ENCODE data around the gene AGRN.
A peak's percentile ranks its signal among the peaks of the same experiment; 100 is the strongest.
"Not testable (repeated sequence)": the region's sequence is repeated elsewhere in the genome, so short reads cannot be mapped to it uniquely, and the experiment has no call there.

The AGRN gene

DNA sequence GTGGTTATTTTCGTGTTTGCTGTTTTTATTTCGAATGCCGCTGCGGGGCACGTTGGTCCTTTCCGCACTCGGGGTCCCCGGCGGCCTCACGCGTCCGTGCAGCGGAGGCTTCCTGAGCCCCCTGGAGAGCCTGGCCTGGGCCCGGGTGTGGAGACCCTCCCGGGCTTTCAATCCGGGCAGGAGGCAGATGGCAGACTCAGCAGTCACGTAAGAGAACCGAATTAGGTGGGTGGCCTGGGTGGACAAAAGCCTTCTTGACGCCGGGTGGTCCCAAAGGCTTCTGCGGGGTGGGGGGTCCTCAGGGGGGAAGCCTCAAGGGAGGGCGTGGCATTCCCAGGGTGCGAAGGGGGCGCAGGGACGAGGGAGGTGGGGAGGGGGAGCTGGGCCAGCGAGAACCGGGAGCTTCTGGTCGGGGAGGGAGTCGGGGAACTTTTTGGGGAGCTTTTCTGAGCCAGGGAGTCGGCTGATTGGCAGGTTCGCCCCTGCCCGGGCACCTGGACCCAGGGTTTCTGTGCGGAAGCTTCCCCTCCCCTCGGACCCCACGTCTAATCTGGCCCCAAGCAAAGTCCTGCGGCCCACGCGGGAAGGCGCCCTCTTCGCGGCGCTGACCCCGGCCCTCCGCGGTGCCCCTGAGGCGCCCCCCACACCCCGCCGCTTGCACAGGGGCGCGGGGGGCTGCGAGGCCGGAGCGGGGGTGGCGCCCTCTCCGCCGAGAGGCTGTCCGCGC lies 18.7 kb upstream of the AGRN start:
- no peak for DNase-seq (ENCODE audit: low spot score)

DNA sequence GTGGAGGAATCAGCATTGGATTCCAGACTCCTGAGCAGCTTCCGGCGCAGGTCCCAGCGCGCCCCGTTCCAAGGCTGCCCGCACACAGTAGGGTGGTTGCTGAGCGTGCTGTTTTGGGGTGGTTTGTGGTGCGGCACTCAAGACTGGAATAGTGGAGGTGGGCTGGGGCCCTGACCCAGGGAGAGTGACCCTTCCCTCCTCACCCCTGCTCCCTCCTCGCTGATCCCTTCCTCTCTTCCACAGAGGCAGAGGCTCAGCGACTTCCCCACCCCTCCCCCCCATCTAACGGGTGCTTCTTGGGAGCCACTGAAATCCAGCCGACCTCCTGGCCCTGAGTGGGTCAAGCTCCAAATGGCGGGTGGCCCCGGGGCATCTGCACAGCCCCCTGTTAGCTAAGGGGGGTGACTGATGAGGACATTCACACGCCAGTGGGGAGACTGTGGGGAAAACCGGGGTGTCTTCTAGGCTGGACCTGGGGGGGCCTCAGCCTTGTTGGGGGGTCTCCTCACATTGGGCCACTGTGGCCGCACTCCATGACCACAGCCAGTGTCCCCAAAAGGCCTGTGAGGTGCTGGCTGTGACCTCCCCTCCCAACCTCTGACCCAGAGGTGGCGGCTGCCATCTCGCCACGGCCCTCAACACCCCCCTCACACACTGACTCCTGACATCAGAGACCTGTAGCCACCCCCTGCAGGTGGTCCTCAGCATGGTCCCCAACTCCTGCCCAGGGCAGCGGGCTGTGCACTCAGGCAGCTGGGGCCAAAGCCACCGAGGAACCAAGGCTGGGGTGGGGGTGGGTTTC lies 16.1 kb upstream of the AGRN start:
- DNase-seq (ENCODE audit: low spot score), result no peak

DNA sequence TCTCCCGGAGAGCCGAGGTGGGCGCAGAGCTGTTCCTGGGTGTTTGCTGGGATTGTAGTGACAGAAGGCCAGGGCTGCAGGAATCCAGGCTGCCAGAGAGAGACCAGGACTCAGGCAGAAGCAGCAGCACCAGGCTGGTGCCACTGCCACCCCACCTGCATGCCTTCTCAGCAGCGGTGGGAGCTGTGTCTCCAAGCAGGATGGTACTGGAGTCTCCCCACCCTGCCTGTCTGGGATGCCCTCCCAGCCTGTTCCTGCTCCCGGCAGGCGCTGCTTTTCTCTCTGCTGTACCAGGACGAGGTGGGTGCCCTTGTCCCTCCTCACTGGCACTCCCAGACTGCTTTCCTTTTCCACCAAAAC lies 15.5 kb upstream of the AGRN start:
- no peak for DNase-seq (ENCODE audit: low spot score)

DNA sequence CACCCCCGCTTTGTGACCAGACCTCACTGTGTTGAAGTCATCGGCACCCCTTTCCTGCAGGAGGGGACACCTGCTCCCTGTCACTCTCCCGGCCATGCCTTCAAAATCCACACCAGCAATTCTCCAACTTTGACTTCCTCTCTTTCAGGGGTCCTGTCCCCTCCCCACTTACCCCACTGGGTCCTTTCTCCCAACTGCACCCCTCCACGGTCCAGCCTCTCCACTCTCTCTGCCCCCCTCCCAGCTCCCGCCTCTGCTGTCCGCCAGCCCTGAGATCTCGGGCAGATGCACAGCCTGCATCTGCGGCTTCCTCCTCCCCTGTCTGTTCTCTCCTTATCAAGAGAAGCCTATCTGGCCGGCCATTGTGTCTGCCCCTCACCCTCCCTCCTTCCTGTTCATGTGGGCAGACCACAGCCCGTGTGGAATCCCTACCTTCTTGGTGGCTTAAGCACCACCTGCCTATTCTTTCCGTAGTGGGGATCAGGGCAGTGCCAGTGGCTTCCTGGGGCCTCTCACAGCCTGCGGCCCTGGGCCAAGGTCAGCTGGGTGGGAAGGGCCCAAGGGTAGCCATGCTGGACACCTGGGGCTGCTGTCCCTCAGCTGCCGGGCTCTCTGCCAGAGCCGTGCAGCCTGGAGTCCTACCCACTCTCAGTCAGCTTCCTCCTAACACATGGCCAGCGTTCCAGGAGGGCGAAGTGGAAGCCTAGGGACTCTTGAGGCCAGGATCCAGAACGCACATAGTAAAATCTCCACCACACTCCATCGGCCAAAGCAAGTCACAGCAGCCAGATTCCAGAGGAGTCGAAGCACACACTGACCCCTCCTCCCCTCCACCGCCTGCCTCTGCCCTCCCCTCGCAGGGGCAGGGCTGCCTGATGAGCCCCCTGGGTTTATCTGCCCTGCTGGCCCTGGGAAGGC lies 14.9 kb upstream of the AGRN start:
- no peak for DNase-seq (ENCODE audit: low spot score)

- DNase-seq (ENCODE audit: low spot score), result no peak
These were observed 14.1 kb upstream of the AGRN start for GRCh38 chr1:1005774-1006304.

DNA sequence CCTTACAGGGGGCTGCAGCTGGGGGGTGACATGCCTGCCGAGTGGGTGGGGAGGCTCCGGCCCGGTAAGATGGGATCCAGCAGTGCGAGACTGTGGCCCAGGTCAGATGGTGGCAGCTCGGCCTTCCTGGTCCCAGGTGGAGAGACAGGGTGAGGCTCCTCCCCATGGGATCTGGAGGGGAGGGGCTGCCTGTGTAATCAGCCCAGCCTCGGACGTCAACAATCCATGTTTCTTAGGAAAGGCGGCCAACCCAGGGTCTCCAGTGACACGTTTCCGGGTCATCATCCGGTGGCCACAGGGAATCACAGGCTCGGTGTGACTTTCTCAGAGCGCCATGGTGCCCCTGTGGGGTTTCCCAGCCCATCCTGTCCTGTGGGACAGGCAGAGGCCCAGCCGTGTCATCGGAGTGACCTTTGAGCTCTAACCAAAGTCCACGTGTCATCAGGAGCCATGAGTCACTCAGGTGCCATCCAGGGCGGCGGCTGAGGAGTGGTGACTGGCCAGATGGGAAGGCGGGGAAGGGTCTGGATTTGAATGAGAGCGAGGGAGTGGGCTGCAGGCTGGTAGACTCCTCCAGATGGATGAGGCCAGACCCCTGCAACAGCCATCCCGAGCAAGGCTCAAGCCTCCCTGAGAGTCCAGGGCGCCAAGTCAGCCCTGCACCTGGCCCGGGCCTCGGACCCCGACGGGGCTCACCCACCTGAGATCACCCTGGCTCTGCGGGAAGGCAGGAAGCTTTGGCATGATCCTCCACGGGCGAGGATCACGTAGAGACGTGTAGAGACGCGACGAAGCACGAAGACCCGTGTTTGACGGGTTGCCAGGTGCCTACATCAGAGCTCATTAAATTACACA lies 13.4 kb upstream of the AGRN start:
- DNase-seq (ENCODE audit: low spot score), result no peak

GRCh38 chr1:1010131-1010530 lies 9.8 kb upstream of the AGRN start:
- DNase-seq (ENCODE audit: low spot score), result not testable (repeated sequence)

DNA sequence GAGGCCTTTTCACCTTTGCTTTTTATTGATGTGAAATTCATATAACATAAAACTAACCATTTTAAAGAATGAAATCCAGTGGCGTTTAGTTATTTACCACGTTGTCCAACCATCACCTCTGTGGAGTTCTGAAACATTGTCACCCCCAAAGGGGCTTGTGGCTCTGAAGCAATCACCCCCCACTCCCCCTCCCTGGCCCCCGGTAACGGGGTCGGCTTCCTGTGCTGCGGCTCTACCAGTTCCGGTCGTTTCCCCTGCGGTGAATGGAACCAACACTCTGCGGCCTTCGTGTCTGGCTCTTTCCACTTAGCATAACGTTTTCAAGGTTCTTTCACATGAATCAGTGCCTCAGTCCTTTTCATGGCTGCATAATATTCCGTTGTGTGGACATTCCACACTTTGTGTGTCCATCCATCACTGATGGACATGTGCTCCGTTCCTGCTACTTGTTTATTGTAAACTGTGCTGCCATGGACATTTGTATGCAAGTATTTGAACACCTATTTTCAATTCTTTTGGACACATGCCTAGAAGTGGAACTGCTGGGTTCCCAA lies 8.4 kb upstream of the AGRN start:
- no peak for DNase-seq (ENCODE audit: low spot score)

- DNase-seq (ENCODE audit: low spot score), result not testable (repeated sequence)
These were observed 7.2 kb upstream of the AGRN start for GRCh38 chr1:1012736-1013104.

DNA sequence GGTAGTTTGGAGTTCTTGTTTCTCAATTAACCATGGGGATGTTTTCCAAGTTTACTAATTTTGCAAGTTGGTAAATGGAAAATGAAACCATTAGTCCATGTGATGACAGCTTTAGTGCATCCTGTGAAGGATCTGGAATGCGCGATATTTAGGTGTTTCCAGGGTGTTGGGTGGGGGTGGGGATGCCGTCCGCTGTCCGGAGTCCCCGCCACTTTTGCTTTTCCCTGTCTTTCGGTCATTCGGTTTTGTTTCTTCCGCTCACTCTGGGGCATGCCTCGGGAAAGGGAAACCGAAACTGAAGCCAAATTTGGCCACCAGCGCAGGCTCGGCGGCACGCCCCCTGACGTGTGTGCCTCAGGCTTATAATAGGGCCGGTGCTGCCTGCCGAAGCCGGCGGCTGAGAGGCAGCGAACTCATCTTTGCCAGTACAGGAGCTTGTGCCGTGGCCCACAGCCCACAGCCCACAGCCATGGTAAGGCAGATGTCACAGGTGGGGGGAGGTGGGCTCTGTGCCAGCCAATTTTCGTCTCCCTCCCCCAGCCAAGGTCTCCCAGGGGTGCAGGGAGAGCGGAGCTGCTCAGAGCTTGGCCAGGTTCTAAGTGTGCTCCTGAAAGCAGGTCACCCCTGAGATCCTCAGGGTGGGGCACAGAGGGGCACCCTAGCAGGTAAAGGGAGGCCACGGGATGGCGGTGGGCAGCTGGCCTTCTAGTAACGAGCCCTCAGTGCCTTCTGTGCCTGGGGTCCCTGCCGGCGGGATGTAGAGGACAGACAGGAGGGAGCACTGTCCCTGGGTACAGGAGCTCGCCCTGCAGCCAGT lies 6.6 kb upstream of the AGRN start, which contains the start of gene ISG15:
ISG15 (plus strand) TSS at position 393 of the 817 bp plus-strand sequence; CDS start at position 470, 77 bp downstream.
- DNase-seq (ENCODE audit: low spot score), result peak; percentile 87

GRCh38 chr1:1013922-1014648 lies 5.8 kb upstream of the AGRN start:
- DNase-seq (ENCODE audit: low spot score), result peak; percentile 28

DNA sequence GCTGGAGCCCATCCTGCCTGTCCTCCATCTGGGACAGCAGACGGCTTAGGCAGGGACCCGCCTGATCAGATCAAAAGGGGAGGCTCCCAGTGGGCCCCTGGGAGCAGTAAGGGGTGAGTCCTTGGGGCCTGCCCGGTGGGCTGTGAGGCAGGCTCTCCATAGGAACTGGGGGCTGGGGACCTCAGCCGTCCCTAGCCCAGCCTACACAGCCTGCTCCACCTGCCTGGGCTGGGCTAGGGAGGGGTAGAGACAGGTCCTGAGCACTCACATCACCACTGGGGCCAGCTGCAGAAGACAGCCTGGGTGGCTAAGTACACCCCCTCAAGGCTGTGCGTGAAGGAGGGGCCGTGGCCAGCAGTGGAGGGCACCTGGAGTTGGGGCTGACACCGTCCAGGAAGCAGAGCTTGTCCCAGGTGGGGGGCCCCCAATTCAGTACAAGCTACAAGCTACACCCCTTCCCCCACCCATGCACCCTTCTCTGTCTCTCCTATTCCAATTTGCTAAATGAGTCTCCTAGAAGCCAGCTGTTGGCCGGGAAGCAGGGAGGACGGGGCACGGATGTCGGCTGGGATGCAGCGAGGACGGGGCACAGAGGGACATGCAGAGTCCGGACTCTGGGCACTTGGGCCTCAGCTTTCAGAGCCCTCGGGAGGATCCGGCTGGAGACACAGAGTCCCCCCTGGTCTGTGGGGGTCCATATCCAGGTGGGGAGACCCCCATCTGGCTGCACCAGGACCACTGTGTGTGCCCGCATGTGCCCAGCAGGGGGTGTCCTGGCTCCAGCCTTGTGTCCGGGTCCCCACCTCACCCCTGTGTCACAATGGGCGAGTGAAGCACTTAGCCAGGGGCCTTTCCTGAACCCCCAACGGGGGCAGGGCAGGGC lies 4.9 kb upstream of the AGRN start:
- DNase-seq (ENCODE audit: low spot score), result no peak

GRCh38 chr1:1017397-1018320 lies 2.3 kb upstream of the AGRN start:
- DNase-seq (ENCODE audit: low spot score), result not testable (repeated sequence)

DNA sequence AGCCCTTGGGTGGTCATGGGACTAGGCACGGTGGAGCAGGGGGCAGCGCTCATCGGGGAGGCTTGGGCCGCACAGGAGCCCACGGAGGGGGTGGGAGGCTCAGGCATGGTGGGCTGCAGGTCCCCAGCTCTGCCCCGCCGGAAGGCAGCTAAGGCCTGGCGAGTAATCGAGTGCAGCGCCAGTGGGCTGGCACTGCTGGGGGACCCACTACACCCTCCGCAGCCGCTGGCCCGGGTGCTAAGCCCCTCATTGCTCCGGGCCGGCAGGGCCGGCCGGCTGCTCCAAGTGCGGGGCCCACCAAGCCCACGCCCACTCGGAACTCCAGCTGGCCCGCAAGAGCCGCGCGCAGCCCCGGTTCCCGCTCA lies 1.6 kb upstream of the AGRN start:
- DNase-seq (ENCODE audit: low spot score), result not testable (repeated sequence)

- peak; percentile 72 for DNase-seq (ENCODE audit: low spot score)
These were observed 559 bp upstream of the AGRN start for GRCh38 chr1:1019122-1019999.

- no peak for DNase-seq (ENCODE audit: low spot score)
These were observed 592 bp downstream of the AGRN start for GRCh38 chr1:1020415-1021009.
